Transverse colon (tissue), 4 donors: Measurements from ENCODE around the gene METTL2B.

ENCODE experiments used
- POLR2A ChIP-seq: fragments of 450-650 bp; IDR thresholded peaks from one replicate; pipeline ENCODE4 v1.6.1; 2016; ENCODE audit warnings: antibody characterized with exemption, mild to moderate bottlenecking, moderate library complexity
- POLR2AphosphoS5 ChIP-seq, 3 donors: sonication (generic); formaldehyde crosslinking; IDR thresholded peaks; one replicate each; pipeline ENCODE4 v1.6.1; 2016; ENCODE audit warnings: antibody characterized with exemption in 3 of 3
- TF ChIP-seq, protein P1 (sequence below), 5 experiments: fragments of 200-600 bp in 3 of 5; fragments of 450-650 bp in 2 of 5; sonication (generic) in 3 of 5; IDR thresholded peaks; 1 replicate in 2 of 5; 2 replicates in 3 of 5; pipeline ENCODE4 v1.5.1; 2016 to 2017; ENCODE audit warnings: antibody characterized with exemption in 5 of 5, inconsistent platforms in 3 of 5, mild to moderate bottlenecking in 2 of 5, moderate library complexity in 1 of 5

DNA sequence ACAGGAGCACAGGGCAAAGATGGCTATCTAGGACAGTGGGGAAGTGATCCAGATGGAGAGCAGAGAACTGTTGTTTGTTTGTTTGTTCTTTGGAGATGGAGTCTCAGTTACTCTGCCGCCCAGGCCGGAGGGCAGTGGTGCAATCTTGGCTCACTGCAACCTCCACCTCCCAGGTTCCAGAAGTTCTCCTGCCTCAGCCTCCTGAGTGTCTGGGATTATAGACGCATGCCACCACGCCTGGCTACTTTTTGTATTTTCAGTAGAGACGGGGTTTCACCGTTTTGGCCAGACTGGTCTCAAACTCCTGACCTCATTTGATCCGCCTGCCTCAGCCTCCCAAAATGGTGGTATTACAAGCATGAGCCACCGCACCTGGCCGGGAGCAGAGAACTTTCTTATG, 20.9 kb downstream of the METTL2B start:
- TF ChIP-seq POLR2A (no peak), POLR2AphosphoS5 (IDR thresholded peaks at IDR 0.05) (no peak)
- TF ChIP-seq, protein P1, sequence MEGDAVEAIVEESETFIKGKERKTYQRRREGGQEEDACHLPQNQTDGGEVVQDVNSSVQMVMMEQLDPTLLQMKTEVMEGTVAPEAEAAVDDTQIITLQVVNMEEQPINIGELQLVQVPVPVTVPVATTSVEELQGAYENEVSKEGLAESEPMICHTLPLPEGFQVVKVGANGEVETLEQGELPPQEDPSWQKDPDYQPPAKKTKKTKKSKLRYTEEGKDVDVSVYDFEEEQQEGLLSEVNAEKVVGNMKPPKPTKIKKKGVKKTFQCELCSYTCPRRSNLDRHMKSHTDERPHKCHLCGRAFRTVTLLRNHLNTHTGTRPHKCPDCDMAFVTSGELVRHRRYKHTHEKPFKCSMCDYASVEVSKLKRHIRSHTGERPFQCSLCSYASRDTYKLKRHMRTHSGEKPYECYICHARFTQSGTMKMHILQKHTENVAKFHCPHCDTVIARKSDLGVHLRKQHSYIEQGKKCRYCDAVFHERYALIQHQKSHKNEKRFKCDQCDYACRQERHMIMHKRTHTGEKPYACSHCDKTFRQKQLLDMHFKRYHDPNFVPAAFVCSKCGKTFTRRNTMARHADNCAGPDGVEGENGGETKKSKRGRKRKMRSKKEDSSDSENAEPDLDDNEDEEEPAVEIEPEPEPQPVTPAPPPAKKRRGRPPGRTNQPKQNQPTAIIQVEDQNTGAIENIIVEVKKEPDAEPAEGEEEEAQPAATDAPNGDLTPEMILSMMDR (IDR thresholded peaks at IDR 0.05), result no peak
